Thymus (tissue), 2 donors: Measurements from ENCODE around the gene ARPC4. TPM values are rescaled to one million over a fixed set of nuclear protein-coding genes. Genes with fewer than 3 reads are reported as not detected.

Experiments used
- polyA plus RNA-seq: library from polyadenylated mRNA; stranded (reverse); fragments of 200-250 nt; gene quantifications from one replicate; pipeline ENCODE4 v1.2.3, GENCODE V29; 2013
- total RNA-seq: library from RNA; stranded (reverse); fragments of 120-200 nt; gene quantifications from one replicate; pipeline ENCODE4 v1.2.4, GENCODE V29; 2013
- donor health status: healthy.

ARPC4 gene
- total and polyA plus RNA-seq, 2 donors: 106 to 187 TPM

Other genes starting within 250 kb of the ARPC4 start
- not detected for gene LHFPL4, start 239.3 kb upstream of the ARPC4 start, total RNA-seq
- 0.05 TPM for gene LHFPL4, start 239.3 kb upstream of the ARPC4 start, polyA plus RNA-seq
- gene MTMR14, start 143.6 kb upstream of the ARPC4 start, total RNA-seq: 35.2 TPM
- gene MTMR14, start 143.6 kb upstream of the ARPC4 start, polyA plus RNA-seq: 35.3 TPM
- 0.14 TPM for gene CPNE9, start 89.2 kb upstream of the ARPC4 start, total RNA-seq
- gene CPNE9, start 89.2 kb upstream of the ARPC4 start, polyA plus RNA-seq: 0.27 TPM
- 19.1 TPM for gene BRPF1, start 61.3 kb upstream of the ARPC4 start, total RNA-seq
- gene BRPF1, start 61.3 kb upstream of the ARPC4 start, polyA plus RNA-seq: 11.9 TPM
- 20.7 TPM for gene OGG1, start 43.1 kb upstream of the ARPC4 start, total RNA-seq
- 16.6 TPM for gene OGG1, start 43.1 kb upstream of the ARPC4 start, polyA plus RNA-seq
- 9.2 TPM for gene CAMK1, start 23.1 kb upstream of the ARPC4 start, total RNA-seq
- 11.9 TPM for gene CAMK1, start 23.1 kb upstream of the ARPC4 start, polyA plus RNA-seq
- 43.6 TPM for gene TADA3, start 609 bp upstream of the ARPC4 start, total RNA-seq
- 47.6 TPM for gene TADA3, start 609 bp upstream of the ARPC4 start, polyA plus RNA-seq
- 10.4 TPM for gene TTLL3, start 17.2 kb downstream of the ARPC4 start, total RNA-seq
- gene TTLL3, start 17.2 kb downstream of the ARPC4 start, polyA plus RNA-seq: 84.0 TPM
- gene RPUSD3, start 50.9 kb downstream of the ARPC4 start, total RNA-seq: 25.0 TPM
- gene RPUSD3, start 50.9 kb downstream of the ARPC4 start, polyA plus RNA-seq: 25.5 TPM
- gene CIDEC, start 87.2 kb downstream of the ARPC4 start, total RNA-seq: 0.14 TPM
- gene CIDEC, start 87.2 kb downstream of the ARPC4 start, polyA plus RNA-seq: 0.91 TPM
- gene JAGN1, start 97.5 kb downstream of the ARPC4 start, total RNA-seq: 24.2 TPM
- 37.5 TPM for gene JAGN1, start 97.5 kb downstream of the ARPC4 start, polyA plus RNA-seq
- 5.9 TPM for gene IL17RE, start 109.8 kb downstream of the ARPC4 start, total RNA-seq
- 3.6 TPM for gene IL17RE, start 109.8 kb downstream of the ARPC4 start, polyA plus RNA-seq
- gene IL17RC, start 124.0 kb downstream of the ARPC4 start, total RNA-seq: 5.7 TPM
- gene IL17RC, start 124.0 kb downstream of the ARPC4 start, polyA plus RNA-seq: 17.5 TPM
- gene CRELD1, start 140.8 kb downstream of the ARPC4 start, total RNA-seq: 19.9 TPM
- gene CRELD1, start 140.8 kb downstream of the ARPC4 start, polyA plus RNA-seq: 36.4 TPM
- 1.4 TPM for gene PRRT3, start 159.3 kb downstream of the ARPC4 start, total RNA-seq
- gene PRRT3, start 159.3 kb downstream of the ARPC4 start, polyA plus RNA-seq: 1.6 TPM
- 39.3 TPM for gene EMC3, start 193.8 kb downstream of the ARPC4 start, total RNA-seq
- 35.2 TPM for gene EMC3, start 193.8 kb downstream of the ARPC4 start, polyA plus RNA-seq
- 25.5 TPM for gene FANCD2, start 233.4 kb downstream of the ARPC4 start, total RNA-seq
- 6.6 TPM for gene FANCD2, start 233.4 kb downstream of the ARPC4 start, polyA plus RNA-seq